Measurements from ENCODE around the gene ZNF837.

Gene ZNF837

DNA sequence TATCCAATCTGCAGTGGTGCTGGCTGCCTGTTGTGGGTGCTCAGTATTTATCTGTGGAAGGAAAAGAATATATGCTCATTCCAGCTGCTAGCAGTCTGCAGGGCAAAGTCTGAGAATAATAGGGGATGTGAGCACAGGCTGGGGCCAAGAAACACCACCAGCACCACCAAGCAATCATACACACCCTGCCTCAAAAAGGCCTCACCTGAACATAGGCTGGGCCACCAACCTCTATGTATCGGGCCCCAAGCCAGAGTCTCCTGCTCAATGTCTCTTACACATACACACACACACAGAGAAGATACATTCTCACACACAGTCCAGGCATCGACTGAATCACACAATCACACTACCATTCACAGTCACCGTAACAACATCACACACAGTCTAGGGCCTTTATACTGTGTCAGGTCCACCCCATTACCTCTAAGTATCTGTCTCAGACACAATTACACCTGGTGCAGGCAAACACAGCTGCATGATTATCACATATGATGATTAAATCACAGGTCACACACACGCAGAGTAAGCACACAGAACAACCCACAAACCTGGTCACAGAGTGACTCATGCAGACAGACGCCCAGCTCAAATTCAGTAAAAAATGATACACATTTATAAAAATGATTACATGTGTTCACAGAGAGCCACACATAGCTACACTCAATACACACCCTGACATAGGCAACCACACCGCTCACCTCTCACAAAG is 55.4 kb downstream of the ZNF837 start:
- H3K27ac ChIP-seq (ENCODE audit: extremely low read depth, low read depth, low read length): no peak overlapping the region
- peak overlapping the region; percentile 98 for H3K4me3 ChIP-seq (ENCODE audit: low read depth, low read length)
- H3K4me1 ChIP-seq (ENCODE audit: control insufficient read depth, insufficient read depth, low read length): peaks cover 3% of the 10 kb centered on the region; the same call in 1 of the 2 replicates
- ChIA-PET CTCF (interaction anchor here (0.6 to 1.8 kb wide), 4 partner anchors 97 to 250 kb away, joined by 3 to 9 read pairs (median 3); partner anchors contain the start of gene ZBTB45), POLR2A (interaction anchor here (0.6 to 2.1 kb wide), 6 partner anchors 20 to 250 kb away, joined by 3 to 21 read pairs (median 6); partner anchors contain the start of genes ERVK3-1, RPS5, ZBTB45 and ZNF274)
- TF ChIP-seq ZNF623 (tag by site-specific recombination; IDR thresholded peaks at IDR 0.05) (0 out of 2 replicates have a peak, but pooled peaks have one; percentile 7), PATZ1 (tag by site-specific recombination; IDR thresholded peaks at IDR 0.05) (no peak)
- H3K36me3 ChIP-seq (ENCODE audit: control insufficient read depth in 2 of 2, insufficient read depth in 1 of 2, low read length in 2 of 2): peaks cover 0 to 15% of the 10 kb centered on the region in 2 experiments; a peak in 2 of 3 replicates
- H3K9me3 ChIP-seq (ENCODE audit: control insufficient read depth, insufficient read depth, low read depth, low read length): no peaks in the 10 kb centered on the region

DNA sequence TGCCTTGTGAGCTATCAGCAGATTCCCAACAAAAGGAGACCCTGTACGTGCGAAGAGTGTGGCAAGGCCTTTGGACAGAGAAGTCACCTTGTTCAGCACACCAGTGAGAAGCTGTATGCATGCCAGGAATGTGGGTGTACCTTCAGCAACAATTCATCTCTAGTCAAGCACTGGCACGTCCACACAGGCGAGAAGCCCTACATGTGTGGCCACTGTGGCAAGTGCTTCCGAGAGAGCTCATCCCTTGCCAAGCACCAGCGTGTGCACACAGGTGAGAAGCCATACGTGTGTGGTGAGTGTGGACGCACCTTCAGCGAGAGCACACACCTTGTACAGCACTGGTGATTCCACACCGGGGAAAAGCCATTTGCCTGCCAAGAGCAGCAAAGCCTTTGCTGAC is 61.6 kb downstream of the ZNF837 start:
- Histone ChIP-seq H3K4me3 (ENCODE audit: low read depth, low read length) (no peak overlapping the region), H3K36me3 (ENCODE audit: control insufficient read depth in 2 of 2, insufficient read depth in 1 of 2, low read length in 2 of 2) (peaks cover 14 to 47% of the 10 kb centered on the region in 2 experiments; a peak in 2 of 3 replicates), H3K9me3 (ENCODE audit: control insufficient read depth, insufficient read depth, low read depth, low read length) (no peaks in the 10 kb centered on the region), H3K4me1 (ENCODE audit: control insufficient read depth, insufficient read depth, low read length) (no peaks in the 10 kb centered on the region), H3K27ac (ENCODE audit: extremely low read depth, low read depth, low read length) (no peak overlapping the region)
- no peak for TF ChIP-seq ZFHX2 (tag by site-specific recombination; conservative IDR thresholded peaks at IDR 0.05)
- TF ChIP-seq ZNF610 (tag by site-specific recombination; IDR thresholded peaks at IDR 0.05; ENCODE audit: borderline replicate concordance): no peak
- TF ChIP-seq, protein P1, sequence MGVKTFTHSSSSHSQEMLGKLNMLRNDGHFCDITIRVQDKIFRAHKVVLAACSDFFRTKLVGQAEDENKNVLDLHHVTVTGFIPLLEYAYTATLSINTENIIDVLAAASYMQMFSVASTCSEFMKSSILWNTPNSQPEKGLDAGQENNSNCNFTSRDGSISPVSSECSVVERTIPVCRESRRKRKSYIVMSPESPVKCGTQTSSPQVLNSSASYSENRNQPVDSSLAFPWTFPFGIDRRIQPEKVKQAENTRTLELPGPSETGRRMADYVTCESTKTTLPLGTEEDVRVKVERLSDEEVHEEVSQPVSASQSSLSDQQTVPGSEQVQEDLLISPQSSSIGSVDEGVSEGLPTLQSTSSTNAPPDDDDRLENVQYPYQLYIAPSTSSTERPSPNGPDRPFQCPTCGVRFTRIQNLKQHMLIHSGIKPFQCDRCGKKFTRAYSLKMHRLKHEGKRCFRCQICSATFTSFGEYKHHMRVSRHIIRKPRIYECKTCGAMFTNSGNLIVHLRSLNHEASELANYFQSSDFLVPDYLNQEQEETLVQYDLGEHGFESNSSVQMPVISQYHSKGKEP (tag by site-specific recombination; IDR thresholded peaks at IDR 0.05): no peak
- no peak for TF ChIP-seq ZNF223 (tag by site-specific recombination; IDR thresholded peaks at IDR 0.05)
- no peak for TF ChIP-seq ZNF843 (tag by site-specific recombination; IDR thresholded peaks at IDR 0.05)
- ChIA-PET POLR2A (interaction anchor here (1.3 to 1.6 kb wide), 2 partner anchors 14 to 19 kb away, joined by 3 to 4 read pairs; partner anchors contain the start of gene ERVK3-1), CTCF (no interaction called here)

DNA sequence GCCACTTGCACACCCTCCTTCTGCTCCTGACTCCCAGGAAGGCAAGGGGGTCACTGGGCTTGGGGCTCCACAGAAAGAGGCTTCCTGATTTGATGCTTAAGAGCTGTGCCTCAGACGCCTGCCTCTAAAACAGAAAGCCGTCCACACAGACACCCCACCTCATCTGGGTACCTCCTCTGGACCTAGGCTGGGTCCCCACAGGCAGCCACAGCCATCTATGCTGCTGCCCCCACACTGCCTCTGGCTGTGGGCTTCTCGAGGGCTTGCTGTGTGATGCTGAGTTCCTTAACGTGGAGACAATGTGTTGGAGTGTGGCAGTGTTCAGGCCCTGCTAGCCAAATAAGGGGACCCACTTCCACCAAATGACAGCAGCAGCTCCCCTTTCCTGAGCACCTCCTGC is 62.5 kb downstream of the ZNF837 start:
- Histone ChIP-seq H3K4me1 (ENCODE audit: control insufficient read depth, insufficient read depth, low read length) (no peaks in the 10 kb centered on the region), H3K27ac (ENCODE audit: extremely low read depth, low read depth, low read length) (no peak overlapping the region), H3K9me3 (ENCODE audit: control insufficient read depth, insufficient read depth, low read depth, low read length) (no peaks in the 10 kb centered on the region), H3K36me3 (ENCODE audit: control insufficient read depth in 2 of 2, insufficient read depth in 1 of 2, low read length in 2 of 2) (peaks cover 21 to 57% of the 10 kb centered on the region in 2 experiments), H3K4me3 (ENCODE audit: low read depth, low read length) (no peak overlapping the region)
- ChIA-PET CTCF (interaction anchor here (0.6 to 0.8 kb wide), 2 partner anchors 18 to 201 kb away, joined by 3 to 4 read pairs; partner anchors contain the start of gene ZBTB45), POLR2A (interaction anchor here (1.3 to 1.8 kb wide), 2 partner anchors 9 to 13 kb away, joined by 3 to 12 read pairs; partner anchors contain the start of genes ERVK3-1 and ZSCAN22)
- no peak for TF ChIP-seq KLF16 (tag by site-specific recombination; IDR thresholded peaks at IDR 0.05)
- peak; percentile 61; the same call in 1 of the 2 replicates for TF ChIP-seq HOXC10 (CRISPR knock-in tag; IDR thresholded peaks at IDR 0.05)

Measured in HEK293 (cell line).